Measurements from ENCODE around the gene XRCC5. TPM values are rescaled to one million over a fixed set of nuclear protein-coding genes. Genes with fewer than 3 reads are reported as not detected.

The XRCC5 gene
- total RNA-seq = 100 to 1,000 TPM; 203 to 388 (median 245) TPM

GRCh38 chr2:216108967-216109921, at the start of gene XRCC5:
XRCC5 (plus strand) TSS chr2:216109348; CDS start chr2:216109437, 89 bp downstream.
- peak; percentile 78 to 91 (median 82) for ATAC-seq (replicated peaks in 6 of 8)
- in situ Hi-C loops (cut with MboI; ENCODE audit: low pct_unique_long_range_greater_than_20kb in 2 of 9, low sequenced_read_pairs in 9 of 9, unreplicated experiment in 9 of 9) = no loop called here
- peak within 1 kb of the TSS; percentile 86 to 89 for H3K27ac ChIP-seq
- peak within 1 kb of the TSS; percentile 77 to 93 (median 85) for H3K4me3 ChIP-seq
- H3K4me1 ChIP-seq (replicated peaks in 1 of 2) = peaks cover 24 to 25% of the 10 kb centered on the region in 2 donors
- WGBS, 10 experiments = 0 to 3% (median 1%) methylated on average over 1 to 20 of the region's 57 CpGs

GRCh38 chr2:216064014-216064630, 45.0 kb upstream of the XRCC5 start:
- H3K27ac ChIP-seq = no peak overlapping the region
- peak in 3 of 8 experiments; percentile 21 to 49 (median 23) for ATAC-seq (replicated peaks in 6 of 8)
- H3K4me3 ChIP-seq = no peak overlapping the region
- no peaks in the 10 kb centered on the region for H3K4me1 ChIP-seq (replicated peaks in 1 of 2)
- in situ Hi-C loops (cut with MboI; ENCODE audit: low pct_unique_long_range_greater_than_20kb in 2 of 9, low sequenced_read_pairs in 9 of 9, unreplicated experiment in 9 of 9) = no loop called here
- 33 to 100% (median 95%) methylated on average over 1 to 2 of the region's 2 CpGs; no CpG with 5 or more reads in 2 of the 10 experiments for WGBS, 10 experiments

DNA sequence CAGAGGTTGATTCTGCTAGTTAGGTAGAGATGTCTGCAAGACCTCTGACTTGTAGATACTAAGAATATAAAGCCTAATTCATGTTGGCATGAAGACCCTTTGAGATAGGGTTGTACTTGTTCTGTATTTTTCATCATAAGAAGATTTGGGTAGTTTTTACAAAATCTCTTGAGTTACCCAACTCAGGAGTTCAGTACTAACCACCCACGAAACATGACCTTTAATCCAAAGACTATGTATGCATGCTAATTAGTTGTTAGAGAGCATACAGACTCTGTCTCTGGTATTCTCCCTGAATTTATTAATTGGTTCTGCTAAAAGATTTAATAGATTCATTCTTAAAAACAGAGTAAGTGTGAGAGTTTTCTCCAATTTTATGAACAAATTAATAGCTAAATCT, 44.5 kb upstream of the XRCC5 start:
- 44 to 100% (median 87%) methylated on average over 1 of the region's 1 CpG; no CpG with 5 or more reads in 4 of the 10 experiments for WGBS, 10 experiments
- Histone ChIP-seq H3K4me1 (replicated peaks in 1 of 2) (no peaks in the 10 kb centered on the region), H3K4me3 (no peak overlapping the region), H3K27ac (no peak overlapping the region)
- in situ Hi-C loops (cut with MboI; ENCODE audit: low pct_unique_long_range_greater_than_20kb in 2 of 9, low sequenced_read_pairs in 9 of 9, unreplicated experiment in 9 of 9) = no loop called here
- ATAC-seq (replicated peaks in 6 of 8) = no peak

DNA sequence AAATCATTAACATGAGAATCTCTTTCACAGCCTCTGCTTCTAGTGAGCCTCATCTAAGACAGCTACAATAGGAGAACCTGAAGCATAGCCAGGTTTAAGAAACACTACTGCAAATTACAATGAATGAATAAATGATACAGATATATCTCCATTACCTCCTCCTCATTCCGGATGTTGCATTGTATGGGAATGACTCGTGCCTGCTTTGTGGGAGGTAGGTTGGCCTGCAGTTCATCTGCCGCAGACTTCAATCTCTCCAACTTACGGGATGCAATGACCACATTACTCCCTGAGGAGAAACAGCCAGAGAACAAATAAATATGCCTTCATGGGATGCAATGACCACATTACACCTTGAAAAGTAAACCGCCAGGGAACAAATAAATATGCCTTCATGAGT, 42.9 kb upstream of the XRCC5 start:
- no peak for ATAC-seq (replicated peaks in 6 of 8)
- H3K4me1 ChIP-seq (replicated peaks in 1 of 2) = no peaks in the 10 kb centered on the region
- in situ Hi-C loops (cut with MboI; ENCODE audit: low pct_unique_long_range_greater_than_20kb in 2 of 9, low sequenced_read_pairs in 9 of 9, unreplicated experiment in 9 of 9) = no loop called here
- 57 to 100% (median 71%) methylated on average over 2 to 5 of the region's 5 CpGs; no CpG with 5 or more reads in 1 of the 10 experiments for WGBS, 10 experiments
- no peak overlapping the region for H3K27ac ChIP-seq
- H3K4me3 ChIP-seq = no peak overlapping the region

DNA sequence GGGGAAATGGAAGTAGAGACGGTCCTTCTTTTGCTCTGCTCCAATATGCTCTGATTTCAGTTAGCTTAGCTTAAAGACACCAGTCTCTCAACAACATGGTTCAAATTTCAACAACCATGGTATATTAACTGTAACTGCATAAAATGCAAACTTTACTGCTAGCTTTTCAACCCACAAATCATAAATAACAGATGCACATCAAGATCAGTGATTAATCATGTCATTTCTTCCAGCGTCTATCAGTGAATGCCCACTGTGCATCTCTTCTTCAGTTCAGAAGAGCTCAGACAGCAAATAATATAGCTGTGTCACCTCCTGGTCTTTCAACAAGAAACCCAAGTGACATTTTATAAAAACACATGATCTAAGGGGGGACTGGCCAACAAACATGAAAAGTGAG, 40.1 kb upstream of the XRCC5 start:
- ATAC-seq (replicated peaks in 6 of 8) = no peak
- Histone ChIP-seq H3K4me3 (no peak overlapping the region), H3K4me1 (replicated peaks in 1 of 2) (no peaks in the 10 kb centered on the region), H3K27ac (no peak overlapping the region)
- 42 to 94% (median 83%) methylated on average over 1 to 2 of the region's 2 CpGs; no CpG with 5 or more reads in 3 of the 10 experiments for WGBS, 10 experiments
- in situ Hi-C loops (cut with MboI; ENCODE audit: low pct_unique_long_range_greater_than_20kb in 2 of 9, low sequenced_read_pairs in 9 of 9, unreplicated experiment in 9 of 9) = no loop called here

DNA sequence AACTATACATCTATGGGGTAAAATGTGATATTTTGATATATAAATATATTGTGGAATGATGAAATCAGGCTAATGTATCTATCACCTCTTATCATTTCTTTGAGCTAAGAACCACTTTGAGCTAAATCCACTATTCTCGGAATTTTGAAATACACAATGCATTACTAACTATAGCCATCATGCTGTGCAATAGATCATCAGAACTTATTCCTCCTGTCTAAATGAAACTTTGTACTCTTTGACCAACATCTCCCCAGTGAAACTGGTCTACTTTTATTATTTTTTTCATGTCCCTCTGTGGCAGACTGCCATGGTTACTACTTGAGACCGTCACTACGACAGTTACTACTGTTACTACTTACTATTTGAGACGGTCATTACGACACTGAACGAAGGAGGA, 39.0 kb upstream of the XRCC5 start:
- WGBS, 10 experiments = 57 to 98% (median 89%) methylated on average over 2 to 6 of the region's 6 CpGs; no CpG with 5 or more reads in 2 of the 10 experiments
- Histone ChIP-seq H3K4me1 (replicated peaks in 1 of 2) (no peaks in the 10 kb centered on the region), H3K27ac (no peak overlapping the region), H3K4me3 (no peak overlapping the region)
- in situ Hi-C loops (cut with MboI; ENCODE audit: low pct_unique_long_range_greater_than_20kb in 2 of 9, low sequenced_read_pairs in 9 of 9, unreplicated experiment in 9 of 9) = no loop called here
- ATAC-seq (replicated peaks in 6 of 8) = no peak

- 52 to 100% (median 83%) methylated on average over 2 to 9 of the region's 12 CpGs; no CpG with 5 or more reads in 1 of the 10 experiments for WGBS, 10 experiments
- no peak for ATAC-seq (replicated peaks in 6 of 8)
- H3K27ac ChIP-seq = no peak overlapping the region
- H3K4me1 ChIP-seq (replicated peaks in 1 of 2) = no peaks in the 10 kb centered on the region
- H3K4me3 ChIP-seq = no peak overlapping the region
- in situ Hi-C loops (cut with MboI; ENCODE audit: low pct_unique_long_range_greater_than_20kb in 2 of 9, low sequenced_read_pairs in 9 of 9, unreplicated experiment in 9 of 9) = no loop called here
These were observed 37.9 kb upstream of the XRCC5 start for GRCh38 chr2:216071111-216071851.

DNA sequence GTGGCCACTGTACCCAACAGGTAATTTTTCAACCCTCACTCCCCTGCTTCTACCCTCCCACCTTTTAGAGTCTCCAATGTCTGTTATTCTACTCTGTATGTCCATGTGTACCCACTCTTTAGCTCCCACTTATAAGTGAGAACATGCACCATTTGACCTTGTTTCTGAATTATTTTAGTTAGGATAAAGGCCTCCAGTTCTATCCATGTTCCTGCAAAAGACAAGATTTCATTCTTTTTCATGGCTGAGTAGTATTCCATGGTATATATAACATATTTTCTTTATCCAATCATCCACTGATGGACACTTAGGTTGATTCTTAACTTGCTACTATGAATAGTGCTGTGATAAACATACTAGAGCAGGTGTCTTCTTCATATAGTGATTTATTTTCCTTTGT, 36.7 kb upstream of the XRCC5 start:
- no peak for ATAC-seq (replicated peaks in 6 of 8)
- Histone ChIP-seq H3K4me1 (replicated peaks in 1 of 2) (no peaks in the 10 kb centered on the region), H3K27ac (no peak overlapping the region), H3K4me3 (no peak overlapping the region)
- in situ Hi-C loops (cut with MboI; ENCODE audit: low pct_unique_long_range_greater_than_20kb in 2 of 9, low sequenced_read_pairs in 9 of 9, unreplicated experiment in 9 of 9) = no loop called here

- Histone ChIP-seq H3K27ac (no peak overlapping the region), H3K4me3 (no peak overlapping the region), H3K4me1 (replicated peaks in 1 of 2) (peaks cover 0 to under 1% of the 10 kb centered on the region in 2 donors)
- ATAC-seq (replicated peaks in 6 of 8) = no peak
- in situ Hi-C loops (cut with MboI; ENCODE audit: low pct_unique_long_range_greater_than_20kb in 2 of 9, low sequenced_read_pairs in 9 of 9, unreplicated experiment in 9 of 9) = no loop called here
These were observed 35.4 kb upstream of the XRCC5 start for GRCh38 chr2:216073773-216074172.

DNA sequence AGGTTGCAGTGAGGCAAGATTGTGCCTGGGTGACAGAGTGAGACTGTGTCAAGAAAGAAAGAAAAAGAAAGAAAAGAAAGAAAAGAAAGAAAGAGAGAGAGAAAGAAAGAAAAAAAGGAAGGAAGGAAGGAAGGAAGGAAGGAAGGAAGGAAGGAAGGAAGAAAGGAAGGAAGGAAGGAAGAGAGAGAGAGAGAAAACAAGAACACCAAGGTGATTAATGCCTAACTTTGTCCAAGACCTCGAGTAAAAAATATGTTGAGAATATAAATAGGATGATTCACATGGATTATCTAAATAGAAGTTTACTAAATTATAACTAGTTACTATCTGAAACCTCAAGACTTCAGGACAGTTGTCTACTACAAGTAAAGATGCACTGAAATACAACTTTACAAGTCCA, 34.8 kb upstream of the XRCC5 start:
- Histone ChIP-seq H3K4me1 (replicated peaks in 1 of 2) (peaks cover 0 to 2% of the 10 kb centered on the region in 2 donors), H3K4me3 (no peak overlapping the region), H3K27ac (no peak overlapping the region)
- no peak for ATAC-seq (replicated peaks in 6 of 8)
- in situ Hi-C loops (cut with MboI; ENCODE audit: low pct_unique_long_range_greater_than_20kb in 2 of 9, low sequenced_read_pairs in 9 of 9, unreplicated experiment in 9 of 9) = no loop called here
- 100% methylated on average over 1 of the region's 1 CpG; no CpG with 5 or more reads in 7 of the 10 experiments for WGBS, 10 experiments

DNA sequence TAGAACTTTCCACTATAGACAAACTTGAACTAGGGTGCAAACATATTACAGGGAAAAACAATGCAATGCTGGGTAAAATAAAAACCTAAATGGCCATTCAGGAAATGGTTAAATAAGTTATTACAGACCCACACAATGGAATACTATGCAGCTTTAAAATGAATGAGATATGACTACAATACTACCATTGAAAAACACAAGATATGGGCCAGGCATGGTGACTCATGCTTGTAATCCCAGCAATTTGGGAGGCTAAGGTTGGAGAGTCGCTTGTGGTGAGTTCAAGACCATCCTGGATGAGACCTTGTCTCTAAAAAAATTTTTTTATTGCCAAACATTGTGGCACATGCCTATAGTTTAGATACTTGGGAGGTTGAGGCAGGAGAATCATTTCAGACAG, 34.4 kb upstream of the XRCC5 start:
- Histone ChIP-seq H3K27ac (no peak overlapping the region), H3K4me3 (no peak overlapping the region), H3K4me1 (replicated peaks in 1 of 2) (peaks cover 0 to 2% of the 10 kb centered on the region in 2 donors)
- in situ Hi-C loops (cut with MboI; ENCODE audit: low pct_unique_long_range_greater_than_20kb in 2 of 9, low sequenced_read_pairs in 9 of 9, unreplicated experiment in 9 of 9) = no loop called here
- WGBS, 10 experiments = 60 to 100% (median 94%) methylated on average over 1 of the region's 1 CpG; no CpG with 5 or more reads in 2 of the 10 experiments
- ATAC-seq (replicated peaks in 6 of 8) = no peak

DNA sequence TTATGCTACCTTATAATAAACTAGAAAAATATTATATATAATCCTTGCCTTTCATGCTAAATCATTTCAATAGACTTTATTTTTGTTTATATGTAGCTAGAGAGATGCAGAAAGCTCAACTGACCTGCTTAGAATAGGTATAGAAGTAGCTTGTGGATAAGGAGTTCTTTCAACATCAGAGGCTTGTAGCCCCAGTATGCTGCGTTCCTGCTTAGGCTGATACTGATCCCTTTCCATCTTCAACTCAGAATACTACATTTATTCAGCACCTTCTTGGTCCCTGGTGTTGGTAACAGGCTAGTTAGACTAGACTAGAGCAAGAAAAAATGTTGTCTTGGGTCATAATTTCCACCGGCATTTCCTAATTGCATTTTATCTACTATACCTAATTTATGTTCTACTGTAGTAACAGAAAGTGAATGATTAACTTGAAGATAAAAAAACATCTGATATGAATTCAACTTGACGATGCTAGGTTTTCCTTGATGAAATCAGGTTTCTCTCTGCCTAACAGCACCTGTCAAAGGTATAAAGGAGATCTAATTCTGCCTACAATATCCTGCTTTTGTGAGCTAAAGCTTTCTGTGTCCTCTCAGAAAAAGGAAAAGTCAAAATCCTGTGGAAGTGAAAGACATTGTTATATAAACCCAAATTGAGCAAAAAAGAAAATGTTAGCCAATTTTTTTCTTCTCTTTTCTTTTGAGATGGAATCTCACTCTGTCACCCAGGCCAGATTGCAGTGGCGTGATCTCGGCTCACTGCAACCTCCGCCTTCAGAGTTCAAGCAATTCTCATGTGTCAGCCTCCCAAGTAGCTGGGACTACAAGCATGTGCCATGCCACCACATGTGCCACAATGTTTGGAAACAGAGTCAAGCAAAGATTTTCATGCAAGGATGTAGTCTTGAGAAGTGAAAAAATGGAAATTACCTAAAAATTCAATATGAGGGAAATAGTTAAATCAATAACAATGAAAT, 33.4 kb upstream of the XRCC5 start:
- no peak for ATAC-seq (replicated peaks in 6 of 8)
- Histone ChIP-seq H3K4me1 (replicated peaks in 1 of 2) (peaks cover 0 to 2% of the 10 kb centered on the region in 2 donors), H3K27ac (no peak overlapping the region), H3K4me3 (no peak overlapping the region)
- WGBS, 10 experiments = 60 to 100% (median 89%) methylated on average over 1 to 6 of the region's 6 CpGs
- in situ Hi-C loops (cut with MboI; ENCODE audit: low pct_unique_long_range_greater_than_20kb in 2 of 9, low sequenced_read_pairs in 9 of 9, unreplicated experiment in 9 of 9) = no loop called here
